ENCODE measurements around the gene ACSF3.

GRCh38 chr16:89147085-89147817, 53.6 kb downstream of the ACSF3 start:
- TF ChIP-seq EZH2 (IDR thresholded peaks at IDR 0.05; ENCODE audit: borderline replicate concordance, insufficient read depth, low read length, poor library complexity, severe bottlenecking): no peak
- no peak for TF ChIP-seq CTCF (IDR thresholded peaks at IDR 0.05; ENCODE audit: poor library complexity, severe bottlenecking)
- TF ChIP-seq EP300 (conservative IDR thresholded peaks at IDR 0.05; ENCODE audit: poor library complexity, severe bottlenecking): no peak
- no peak for TF ChIP-seq TAF1 (IDR thresholded peaks at IDR 0.05; ENCODE audit: low read depth)
- no peak for TF ChIP-seq POLR2AphosphoS5 (IDR thresholded peaks at IDR 0.05)
- TF ChIP-seq MXI1 (conservative IDR thresholded peaks at IDR 0.05; ENCODE audit: poor library complexity, severe bottlenecking): no peak
- no peak for TF ChIP-seq REST (IDR thresholded peaks at IDR 0.05; ENCODE audit: borderline replicate concordance)
- no peak for TF ChIP-seq SMC3 (conservative IDR thresholded peaks at IDR 0.05; ENCODE audit: poor library complexity)
- no peak for TF ChIP-seq RAD21 (conservative IDR thresholded peaks at IDR 0.05)

Measured in neural cell (in vitro differentiated cells).